IMR-90 (cell line): ENCODE measurements around the gene ADORA2A. TPM values are rescaled to one million over a fixed set of nuclear protein-coding genes. Genes with fewer than 3 reads are reported as not detected.
A peak's percentile ranks its signal among the peaks of the same experiment; 100 is the strongest.

Source experiments
- ATAC-seq: fragments of 200-7000 bp; cut with Tn5 transposase; 2 replicates; pipeline ENCODE4 v1.9.1; 2020; ENCODE audit warnings: low read depth, mild to moderate bottlenecking, moderate library complexity
- BruUV-seq: library from RNA; stranded (reverse); fragments of 400-500 nt; replicated peaks from 2 replicates; lab custom pipeline; 2021; lab: Mats Ljungman, UMichigan
- CTCF ChIA-PET: fragments of 300-600 bp; formaldehyde crosslinking; extraction: SDS; loops from one replicate; lab custom pipeline; 2021; ENCODE audit warnings: antibody characterized with exemption; lab: Yijun Ruan, JAX
- POLR2A ChIA-PET: fragments of 300-600 bp; sonication (Branson Sonifier 250); formaldehyde crosslinking; loops from one replicate; lab custom pipeline; 2022; ENCODE audit warnings: antibody characterized with exemption; ENCODE audit not compliant: unreplicated experiment; lab: Charles Lee
- DNase-seq: peaks from one replicate; pipeline ENCODE4 v3.0.0; 2013
- H2AFZ ChIP-seq: replicated peaks from 2 replicates; pipeline ENCODE3; 2013; ENCODE audit warnings: low read length, mild to moderate bottlenecking; ENCODE audit not compliant: poor library complexity
- H2AK5ac ChIP-seq: 2 replicates; pipeline ENCODE4 v1.6.1; 2013; ENCODE audit warnings: low read depth, low read length, inconsistent platforms
- H2AK9ac ChIP-seq: replicated peaks from 2 replicates; pipeline ENCODE3; 2013; ENCODE audit warnings: mild to moderate bottlenecking, low read depth, low read length, moderate library complexity; ENCODE audit not compliant: poor library complexity
- H2BK120ac ChIP-seq: 2 replicates; pipeline ENCODE4 v1.6.1; 2013; ENCODE audit warnings: low read depth, low read length, inconsistent platforms
- H2BK15ac ChIP-seq: 3 replicates; pipeline ENCODE4 v1.6.1; 2013; ENCODE audit warnings: low read depth, low read length, inconsistent platforms
- H2BK20ac ChIP-seq: 2 replicates; pipeline ENCODE4 v1.6.1; 2013; ENCODE audit warnings: low read depth, mild to moderate bottlenecking, inconsistent platforms, low read length, moderate library complexity
- H2BK5ac ChIP-seq: 2 replicates; pipeline ENCODE4 v1.6.1; 2013; ENCODE audit warnings: mild to moderate bottlenecking, low read depth, low read length, inconsistent platforms; ENCODE audit not compliant: poor library complexity, severe bottlenecking
- H3K14ac ChIP-seq: replicated peaks from 2 replicates; pipeline ENCODE4 v1.6.1; 2013; ENCODE audit warnings: low read depth, low read length, inconsistent platforms
- H3K18ac ChIP-seq: 2 replicates; pipeline ENCODE4 v1.6.1; 2013; ENCODE audit warnings: low read depth, low read length, control low read depth
- H3K23ac ChIP-seq: 2 replicates; pipeline ENCODE4 v1.6.1; 2013; ENCODE audit warnings: low read depth, low read length, inconsistent platforms
- H3K27ac ChIP-seq: 2 replicates; pipeline ENCODE4 v1.5.1; 2013; ENCODE audit warnings: mild to moderate bottlenecking, control low read depth, low read length; ENCODE audit not compliant: insufficient read depth
- H3K27me3 ChIP-seq: 2 replicates; pipeline ENCODE4 v1.6.1; 2013; ENCODE audit warnings: low read length; ENCODE audit not compliant: control insufficient read depth, insufficient read depth
- H3K36me3 ChIP-seq: 2 replicates; pipeline ENCODE4 v1.6.1; 2013; ENCODE audit warnings: low read length, mixed read lengths; ENCODE audit not compliant: control insufficient read depth, insufficient read depth
- H3K4ac ChIP-seq: 2 replicates; pipeline ENCODE4 v1.6.1; 2013; ENCODE audit warnings: low read depth, low read length, inconsistent platforms
- H3K4me1 ChIP-seq: 2 replicates; pipeline ENCODE4 v1.6.1; 2013; ENCODE audit warnings: low read length, mixed read lengths; ENCODE audit not compliant: control insufficient read depth, insufficient read depth
- H3K4me2 ChIP-seq: 2 replicates; pipeline ENCODE4 v1.6.1; 2013; ENCODE audit warnings: low read depth, mild to moderate bottlenecking, control low read depth, low read length, moderate library complexity
- H3K4me3 ChIP-seq: 2 replicates; pipeline ENCODE4 v1.5.1; 2013; ENCODE audit warnings: low read depth, mild to moderate bottlenecking, control low read depth, low read length, moderate library complexity; ENCODE audit not compliant: insufficient read depth
- H3K56ac ChIP-seq: 2 replicates; pipeline ENCODE4 v1.6.1; 2013; ENCODE audit warnings: low read length, inconsistent platforms; ENCODE audit not compliant: insufficient read depth; ENCODE audit errors: extremely low read depth
- H3K79me1 ChIP-seq, 2 experiments: 2 replicates each; pipeline ENCODE4 v1.6.1; 2013; ENCODE audit warnings: low read length in 2 of 2, inconsistent platforms in 1 of 2, low read depth in 1 of 2
- H3K9ac ChIP-seq: 2 replicates; pipeline ENCODE4 v1.6.1; 2013; ENCODE audit warnings: low read depth, low read length, control low read depth
- H3K9me1 ChIP-seq: 2 replicates; pipeline ENCODE4 v1.6.1; 2013; ENCODE audit warnings: low read length, inconsistent platforms; ENCODE audit not compliant: insufficient read depth
- H3K9me3 ChIP-seq: 2 replicates; pipeline ENCODE4 v1.6.1; 2013; ENCODE audit warnings: low read length; ENCODE audit not compliant: control insufficient read depth, insufficient read depth
- H4K20me1 ChIP-seq: 2 replicates; pipeline ENCODE4 v1.6.1; 2013; ENCODE audit warnings: low read length, inconsistent platforms; ENCODE audit not compliant: insufficient read depth
- H4K5ac ChIP-seq: 2 replicates; pipeline ENCODE4 v1.6.1; 2013; ENCODE audit warnings: mild to moderate bottlenecking, low read depth, low read length, control low read depth
- H4K8ac ChIP-seq, 2 experiments: 2 replicates each; pipeline ENCODE4 v1.6.1; 2013; ENCODE audit warnings: low read depth in 2 of 2, low read length in 2 of 2, control low read depth in 1 of 2, inconsistent platforms in 1 of 2
- H4K91ac ChIP-seq: 2 replicates; pipeline ENCODE4 v1.6.1; 2013; ENCODE audit warnings: low read depth, low read length, inconsistent platforms; ENCODE audit not compliant: insufficient read depth
- CEBPB ChIP-seq: IDR thresholded peaks from 2 replicates; pipeline ENCODE4 v1.6.1; 2012; ENCODE audit warnings: low read depth, low read length, improper control_type of control experiment
- CTCF ChIP-seq: conservative IDR thresholded peaks from 2 replicates; pipeline ENCODE4 v1.5.1; 2012; ENCODE audit warnings: mild to moderate bottlenecking, low read depth, low read length, improper control_type of control experiment
- FOS ChIP-seq: fragments of 150-350 bp; IDR thresholded peaks from 2 replicates; pipeline ENCODE4 v1.6.1; 2016; ENCODE audit warnings: low read depth, low read length
- MAFK ChIP-seq: IDR thresholded peaks from 2 replicates; pipeline ENCODE4 v1.6.1; 2012; ENCODE audit warnings: low read depth, low read length, improper control_type of control experiment
- MXI1 ChIP-seq: IDR thresholded peaks from 2 replicates; pipeline ENCODE4 v1.6.1; 2012; ENCODE audit warnings: low read depth, mild to moderate bottlenecking, low read length, moderate library complexity, borderline replicate concordance
- NFE2L2 ChIP-seq: fragments of 150-350 bp; IDR thresholded peaks from 2 replicates; pipeline ENCODE4 v1.6.1; 2016; ENCODE audit warnings: low read depth, mild to moderate bottlenecking, low read length
- RCOR1 ChIP-seq: IDR thresholded peaks from 2 replicates; pipeline ENCODE4 v1.6.1; 2012; ENCODE audit warnings: mild to moderate bottlenecking, low read length, improper control_type of control experiment; ENCODE audit not compliant: insufficient replicate concordance
- SMC3 ChIP-seq: fragments of 150-350 bp; IDR thresholded peaks from 2 replicates; pipeline ENCODE4 v1.6.1; 2016; ENCODE audit warnings: low read depth, mild to moderate bottlenecking, antibody characterized with exemption, low read length, moderate library complexity
- WGBS, 2 experiments: methylation state at CpG; one replicate each; pipeline versions ENCODE4 v1.1.5 to v1.1.7; 2013; ENCODE audit warnings: missing lambda C conversion rate in 2 of 2; ENCODE audit not compliant: insufficient read length in 1 of 2; ENCODE audit errors: extremely low coverage in 2 of 2; 5-methylcytosine and 5-hydroxymethylcytosine counted together
- dilution Hi-C: fragments of 300-500 bp; cut with HindIII; formaldehyde crosslinking; loops from one replicate; pipeline ENCODE4 v1.14.3; 2018; ENCODE audit warnings: low sequenced_read_pairs; ENCODE audit not compliant: unreplicated experiment
- in situ Hi-C: fragments of 300-500 bp; cut with MboI; formaldehyde crosslinking; loops from 3 replicates; pipeline ENCODE4 v1.14.3; 2019; ENCODE audit warnings: low sequenced_read_pairs, inconsistent platforms, mixed read lengths
- intact Hi-C: fragments of 100-400 bp; cut with micrococcal nuclease; formaldehyde crosslinking; loops from 2 replicates; pipeline ENCODE4 v1.10.0; 2022
- polyA plus RNA-seq, 3 experiments: library from polyadenylated mRNA; depleted of rRNA; stranded (reverse); fragments of >200 nt; gene quantifications; 2 replicates each; pipeline ENCODE4 v1.2.3, GENCODE V29; 2012; ENCODE audit warnings: low replicate concordance in 1 of 3
- total RNA-seq: library from RNA; depleted of rRNA; stranded (reverse); fragments of >200 nt; gene quantifications from 2 replicates; pipeline ENCODE4 v1.2.3, GENCODE V29; 2012

ADORA2A gene
- total and polyA plus RNA-seq, 2 of the 4 experiments (the other 2 are of a cell fraction): 0.36 to 1.1 TPM

GRCh38 chr22:24433001-24433827 lies 5.8 kb downstream of the ADORA2A start (continued):
- no peak for TF ChIP-seq RCOR1

- CTCF ChIA-PET: no interaction called here
- Histone ChIP-seq H3K4me2 (no peak overlapping the region), H3K4ac (no peak overlapping the region), H2BK120ac (no peak overlapping the region), H2BK15ac (no peak overlapping the region), H4K91ac (no peak overlapping the region), H3K9me3 (no peaks in the 10 kb centered on the region), H3K18ac (no peak overlapping the region), H3K56ac (no peak overlapping the region), H4K5ac (no peak overlapping the region), H3K27ac (no peak overlapping the region), H3K36me3 (no peaks in the 10 kb centered on the region), H3K14ac (0 out of 2 replicates have a peak overlapping the region, but pooled peaks have one; percentile 46), H4K20me1 (no peaks in the 10 kb centered on the region; the same call in 1 of the 2 replicates), H4K8ac (no peak overlapping the region), H3K9ac (no peak overlapping the region), H3K4me3 (no peak overlapping the region), H3K27me3 (peaks cover 2% of the 10 kb centered on the region; the same call in 1 of the 2 replicates), H2AFZ (peak overlapping the region; percentile 73), H3K23ac (no peak overlapping the region), H2AK9ac (peak overlapping the region; percentile 89), H2BK5ac (no peak overlapping the region), H2AK5ac (no peak overlapping the region; the same call in 1 of the 2 replicates), H3K4me1 (peaks cover 12% of the 10 kb centered on the region), H3K9me1 (peaks cover 2% of the 10 kb centered on the region), H3K79me1 (no peaks in the 10 kb centered on the region), H2BK20ac (no peak overlapping the region)
- peak; percentile 12; the same call in 1 of the 2 replicates for ATAC-seq
- no TSS peak for BruUV-seq
- no peak for TF ChIP-seq MXI1
- TF ChIP-seq FOS: no peak
- TF ChIP-seq NFE2L2: no peak
- no peak for TF ChIP-seq CTCF
- no peak for TF ChIP-seq RCOR1
- no peak for TF ChIP-seq SMC3
- no peak for TF ChIP-seq CEBPB
- TF ChIP-seq MAFK: no peak
- in situ Hi-C loops (no loop called here), intact Hi-C loops (no loop called here), dilution Hi-C loops (no loop called here)
- DNase-seq: peak; percentile 73
- POLR2A ChIA-PET: no interaction called here
- WGBS, 2 experiments: 100% methylated on average over 4 of the region's 12 CpGs; no CpG with 5 or more reads in 1 of the 2 experiments
Observed at GRCh38 chr22:24433828-24434470, 6.5 kb downstream of the ADORA2A start.
